GM12892 (cell line): ENCODE measurements around the gene GMPR2.
A peak's percentile ranks its signal among the peaks of the same experiment; 100 is the strongest.

Source experiments
- POLR2A ChIP-seq: IDR thresholded peaks from 2 replicates; pipeline ENCODE4 v1.6.1; 2011; ENCODE audit warnings: low read depth, low read length, control low read depth
- POLR2AphosphoS5 ChIP-seq: IDR thresholded peaks from 2 replicates; pipeline ENCODE4 v1.6.1; 2011; ENCODE audit warnings: low read depth, low read length, control low read depth
- TAF1 ChIP-seq: IDR thresholded peaks from 2 replicates; pipeline ENCODE4 v1.6.1; 2011; ENCODE audit warnings: low read depth, mild to moderate bottlenecking, control low read depth, low read length, borderline replicate concordance

- TF ChIP-seq POLR2AphosphoS5 (no peak), POLR2A (peak; percentile 68), TAF1 (no peak)
Observed at GRCh38 chr14:24232121-24232644, 546 bp upstream of the GMPR2 start, which contains the start of gene NEDD8.
